ENCODE results near the gene CDKN2C.
A peak's percentile ranks its signal among the peaks of the same experiment; 100 is the strongest.

CDKN2C gene

GRCh38 chr1:50966991-50967390, 3.1 kb upstream of the CDKN2C start:
- DNase-seq (ENCODE audit: low spot score), result no peak

- DNase-seq (ENCODE audit: low spot score), result peak; percentile 11
Observed at GRCh38 chr1:50967416-50968157, 2.5 kb upstream of the CDKN2C start.

- peak; percentile 89 for DNase-seq (ENCODE audit: low spot score)
Observed at GRCh38 chr1:50968158-50968820, 1.8 kb upstream of the CDKN2C start.

- peak; percentile 66 for DNase-seq (ENCODE audit: low spot score)
Observed at GRCh38 chr1:50968821-50969610, 1.0 kb upstream of the CDKN2C start.

- no peak for DNase-seq (ENCODE audit: low spot score)
Observed at GRCh38 chr1:50970509-50970887, 453 bp downstream of the CDKN2C start.

- DNase-seq (ENCODE audit: low spot score), result no peak
Observed at GRCh38 chr1:50970931-50971582, 1.0 kb downstream of the CDKN2C start.

GRCh38 chr1:50971748-50972305, 1.8 kb downstream of the CDKN2C start:
- no peak for DNase-seq (ENCODE audit: low spot score)

- DNase-seq (ENCODE audit: low spot score), result no peak
Observed at GRCh38 chr1:50972766-50973165, 2.7 kb downstream of the CDKN2C start.

GRCh38 chr1:50973255-50973654, 3.2 kb downstream of the CDKN2C start:
- DNase-seq (ENCODE audit: low spot score), result no peak

- no peak for DNase-seq (ENCODE audit: low spot score)
Observed at GRCh38 chr1:50973875-50974617, 4.0 kb downstream of the CDKN2C start.

GRCh38 chr1:50974618-50974935, 4.5 kb downstream of the CDKN2C start:
- no peak for DNase-seq (ENCODE audit: low spot score)

- no peak for DNase-seq (ENCODE audit: low spot score)
Observed at GRCh38 chr1:50975436-50975835, 5.4 kb downstream of the CDKN2C start.

GRCh38 chr1:50976111-50976889, 6.3 kb downstream of the CDKN2C start:
- peak; percentile 24 for DNase-seq (ENCODE audit: low spot score)

- DNase-seq (ENCODE audit: low spot score), result peak; percentile 69
Observed at GRCh38 chr1:50976890-50977574, 7.0 kb downstream of the CDKN2C start.

GRCh38 chr1:50977575-50978143, 7.6 kb downstream of the CDKN2C start:
- DNase-seq (ENCODE audit: low spot score), result peak; percentile 64

GRCh38 chr1:50978144-50978851, 8.3 kb downstream of the CDKN2C start:
- DNase-seq (ENCODE audit: low spot score), result peak; percentile 69

- peak; percentile 24 for DNase-seq (ENCODE audit: low spot score)
Observed at GRCh38 chr1:50978852-50979781, 9.1 kb downstream of the CDKN2C start.

- DNase-seq (ENCODE audit: low spot score), result no peak
Observed at GRCh38 chr1:50979937-50980336, 9.9 kb downstream of the CDKN2C start.

Measured in germinal center (tissue), 1 donor.